Inflammatory macrophage (primary cell): ENCODE data around the gene SWT1.

Experiments
- DNase-seq, 2 donors: peaks; one replicate each; pipeline ENCODE4 v3.0.0-alpha.2; 2020 to 2022

SWT1 gene

GRCh38 chr1:185325413-185325812 lies 168.4 kb downstream of the SWT1 start:
- DNase-seq = no peak

- peak; percentile 33 to 61 for DNase-seq
Measured at GRCh38 chr1:185328255-185328654, 171.3 kb downstream of the SWT1 start.

GRCh38 chr1:185334182-185334581 lies 177.2 kb downstream of the SWT1 start:
- no peak for DNase-seq

- DNase-seq = peak; percentile 59 to 72
Measured at GRCh38 chr1:185337246-185337645, 180.3 kb downstream of the SWT1 start.

- DNase-seq = peak; percentile 88 to 89
Measured at GRCh38 chr1:185338719-185339622, 182.0 kb downstream of the SWT1 start.

- no peak for DNase-seq
Measured at GRCh38 chr1:185341196-185341781, 184.3 kb downstream of the SWT1 start.
